Measurements from ENCODE around the gene B3GNT8. TPM values are rescaled to one million over a fixed set of nuclear protein-coding genes. Genes with fewer than 3 reads are reported as not detected.
A peak's percentile ranks its signal among the peaks of the same experiment; 100 is the strongest.
"Not testable (repeated sequence)": the region's sequence is repeated elsewhere in the genome, so short reads cannot be mapped to it uniquely, and the experiment has no call there.

B3GNT8 gene
- total RNA-seq, result 8.1 TPM
- long read RNA-seq, partial matches to known transcripts, result 6 of 13 reads
- long read RNA-seq, other reads (novel, unspliced or antisense), result 5 of 13 reads

DNA sequence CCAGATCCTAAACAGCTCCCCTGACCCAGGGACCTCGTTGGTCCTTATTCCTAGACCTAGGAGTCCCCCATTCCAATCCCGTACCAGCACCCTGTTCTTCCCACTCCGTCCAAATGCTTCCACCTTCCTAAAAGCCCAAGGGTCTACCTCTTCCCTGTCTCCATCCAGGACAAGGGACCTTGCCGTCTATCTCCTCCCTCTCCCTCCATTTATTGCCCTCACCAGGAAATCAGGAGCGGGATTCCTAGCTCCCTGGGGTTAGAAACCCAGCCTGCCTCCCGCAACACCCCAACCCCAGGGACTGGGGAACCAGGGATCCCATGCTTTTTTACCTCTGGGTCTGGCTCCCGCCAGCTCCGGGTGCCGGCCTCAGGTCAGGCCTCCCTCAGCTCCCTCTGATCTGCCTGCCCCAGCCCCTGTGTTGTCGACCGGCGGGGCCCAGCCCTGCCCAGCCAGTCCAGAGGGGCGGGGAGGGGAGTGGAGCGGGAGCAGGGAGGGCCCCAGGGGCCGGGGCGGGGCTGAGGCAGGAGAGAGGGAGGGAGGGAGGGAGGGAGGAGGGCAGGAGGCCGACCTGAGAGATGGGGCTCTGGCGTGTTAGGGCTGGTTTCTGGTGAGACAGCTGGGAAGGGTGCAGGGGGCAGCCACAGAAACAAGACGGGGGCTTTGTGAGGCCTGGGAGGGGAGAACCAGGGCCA is at the start of gene B3GNT8:
Gene B3GNT8 (minus strand): TSS at position 423 of the 695 bp plus-strand sequence. CDS start 596 bp downstream, outside the sequence.
- DNase-seq (ENCODE audit: low spot score), result peak; percentile 94

- no peak for DNase-seq (ENCODE audit: low spot score)
Measured at GRCh38 chr19:41476583-41476982, 49.4 kb upstream of the B3GNT8 start.

- DNase-seq (ENCODE audit: low spot score), result not testable (repeated sequence)
Measured at GRCh38 chr19:41463257-41464256, 36.4 kb upstream of the B3GNT8 start.

DNA sequence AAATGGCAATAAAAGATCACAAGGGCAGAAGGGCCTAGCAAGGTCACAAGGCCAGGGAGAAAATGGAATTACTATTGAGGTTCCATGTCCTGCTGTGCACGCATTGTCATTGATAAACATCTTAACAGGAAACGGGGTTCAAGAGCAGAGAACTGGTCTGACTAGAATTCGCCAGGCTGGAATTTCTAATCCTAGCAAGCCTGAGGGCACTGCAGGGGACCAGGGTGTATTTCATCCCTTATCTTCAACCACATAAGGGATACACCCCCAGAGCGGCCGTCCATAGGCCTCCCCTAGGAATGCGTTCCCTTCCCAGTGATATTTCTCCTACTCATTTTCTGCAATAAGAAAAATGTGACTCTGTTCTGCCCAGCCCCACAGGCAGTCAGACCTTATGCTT is 35.3 kb upstream of the B3GNT8 start:
- no peak for DNase-seq (ENCODE audit: low spot score)

DNA sequence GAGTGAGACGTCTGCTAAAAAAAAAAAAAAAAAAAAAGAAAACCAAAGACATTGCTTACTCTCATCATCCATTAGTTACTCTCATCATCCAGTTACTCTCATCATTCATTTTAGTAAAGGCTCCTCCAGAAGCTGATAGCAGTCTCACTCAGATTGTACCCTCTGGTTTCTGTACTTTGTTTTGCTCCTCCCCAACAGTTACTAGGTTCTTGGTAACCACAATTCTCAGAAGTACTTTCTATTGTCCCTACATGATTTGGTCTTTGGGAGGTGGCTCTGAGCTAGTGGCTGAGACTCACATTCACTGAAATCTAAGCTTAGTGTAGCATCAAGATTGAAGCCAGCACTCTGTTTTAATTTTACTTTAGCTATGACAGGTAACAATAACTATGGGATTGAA is 30.1 kb upstream of the B3GNT8 start:
- DNase-seq (ENCODE audit: low spot score), result no peak

DNA sequence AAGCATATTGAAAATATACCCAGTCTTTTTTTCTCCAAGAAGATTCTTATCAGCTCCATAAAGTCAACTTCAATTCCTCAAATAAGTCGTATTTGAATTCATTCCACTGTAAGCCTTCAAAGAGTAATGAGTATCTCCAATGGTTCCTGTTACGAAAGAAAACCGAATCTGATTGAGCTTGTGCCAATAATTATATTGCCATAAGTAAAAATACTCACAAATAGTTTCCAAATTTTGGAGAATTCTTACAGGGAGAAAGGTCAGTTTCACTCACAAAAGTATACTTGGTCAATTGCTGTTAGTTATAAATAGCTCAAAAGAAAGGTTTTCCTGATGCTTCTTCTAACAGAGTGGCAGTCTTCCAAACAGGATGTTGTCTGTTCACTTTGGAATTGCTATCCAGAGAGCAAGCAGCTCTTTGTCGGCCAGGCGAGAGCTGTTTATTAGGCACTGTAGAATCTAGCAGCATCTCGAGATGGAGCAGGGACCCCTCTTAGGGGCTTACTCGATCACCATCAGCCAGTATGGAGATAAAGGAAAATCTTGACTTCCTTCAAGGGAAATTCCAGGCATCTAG is 29.3 kb upstream of the B3GNT8 start:
- DNase-seq (ENCODE audit: low spot score), result no peak

GRCh38 chr19:41455936-41456335 is 28.8 kb upstream of the B3GNT8 start:
- DNase-seq (ENCODE audit: low spot score), result no peak

GRCh38 chr19:41452584-41453275 is 25.6 kb upstream of the B3GNT8 start:
- no peak for DNase-seq (ENCODE audit: low spot score)

- DNase-seq (ENCODE audit: low spot score), result no peak
Measured at GRCh38 chr19:41449865-41450178, 22.6 kb upstream of the B3GNT8 start.

DNA sequence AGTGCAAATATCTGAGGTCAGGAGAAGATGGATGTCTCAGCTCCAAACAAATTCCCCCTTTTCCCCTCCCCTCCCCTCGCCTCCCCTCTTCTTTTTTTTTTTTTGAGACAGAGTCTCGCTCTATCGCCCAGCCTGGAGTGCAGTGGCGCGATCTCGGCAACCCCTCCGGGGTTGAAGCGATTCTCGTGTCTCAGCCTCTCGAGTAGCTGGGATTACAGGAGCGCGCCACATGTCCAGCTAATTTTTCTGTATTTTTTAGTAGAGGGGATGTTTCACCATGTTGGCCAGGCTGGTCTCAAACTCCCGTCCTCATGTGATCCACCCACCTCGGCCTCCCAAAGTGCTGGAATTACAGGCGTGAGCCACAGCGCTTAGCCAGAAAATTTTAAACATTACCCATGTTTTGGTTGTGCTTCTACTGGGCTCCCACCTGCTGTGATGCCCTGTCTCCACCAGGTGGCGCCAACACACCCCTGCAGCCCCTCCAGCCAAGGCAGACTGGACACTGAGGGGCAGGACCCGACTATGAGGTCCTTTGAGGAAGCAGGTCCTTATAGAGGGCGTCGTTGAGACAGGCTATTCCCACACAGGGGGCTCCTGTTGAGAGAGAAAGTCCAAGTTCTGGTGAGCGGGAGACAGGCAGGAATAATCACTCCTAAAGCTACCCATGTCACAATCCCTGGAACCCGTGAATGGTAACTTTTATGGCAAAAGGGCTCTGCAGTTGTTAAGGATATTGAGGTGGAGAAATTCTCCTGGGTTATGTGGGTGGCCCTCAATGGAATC is 22.1 kb upstream of the B3GNT8 start:
- no peak for DNase-seq (ENCODE audit: low spot score)

DNA sequence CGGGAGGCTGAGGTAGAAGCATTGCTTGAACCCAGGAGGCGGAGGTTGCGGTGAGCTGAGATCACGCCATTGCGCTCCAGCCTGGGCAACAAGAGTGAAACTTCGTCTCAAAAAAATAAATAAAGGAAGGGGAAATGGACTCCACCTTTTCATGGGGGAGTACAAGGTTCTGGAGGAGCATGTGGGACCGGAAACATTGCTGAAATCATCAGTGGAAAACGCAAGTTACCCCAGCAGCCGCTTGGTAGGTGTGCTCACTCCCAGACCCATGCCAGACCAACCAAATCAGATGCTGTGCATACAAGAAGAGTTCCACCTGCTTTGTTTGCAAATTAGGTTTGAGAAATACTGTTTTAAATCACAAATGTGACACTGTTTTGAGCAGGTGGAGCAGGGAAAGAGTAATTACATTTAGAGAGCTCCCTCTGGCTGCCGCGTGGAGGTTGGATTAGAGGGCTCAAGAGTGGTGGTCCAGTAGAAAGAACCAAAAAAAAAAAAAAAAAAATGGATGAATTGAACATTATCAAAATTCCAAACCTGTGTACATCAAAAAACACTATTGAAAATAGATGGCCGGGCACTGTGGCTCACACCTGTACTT is 20.7 kb upstream of the B3GNT8 start:
- no peak for DNase-seq (ENCODE audit: low spot score)

DNA sequence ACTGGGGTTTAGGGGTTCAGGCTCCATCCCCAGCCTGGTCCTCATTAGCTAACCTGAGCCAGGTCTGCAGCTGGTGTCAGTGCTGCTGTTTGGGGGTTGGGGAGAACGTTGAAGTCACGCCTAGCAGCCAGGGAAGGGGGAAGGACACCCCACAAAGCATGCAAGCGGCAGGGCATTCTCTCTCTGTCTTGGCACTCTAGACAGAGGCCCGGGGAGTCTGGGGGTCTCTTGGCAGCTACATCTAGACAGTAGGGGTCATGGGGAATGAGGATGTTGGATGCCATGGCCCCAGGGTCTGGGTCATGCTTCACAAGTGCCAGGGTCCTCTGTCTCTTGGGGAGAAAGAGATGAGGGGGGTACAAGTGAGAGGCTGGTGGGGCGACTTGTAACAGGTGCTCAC is 18.4 kb upstream of the B3GNT8 start:
- DNase-seq (ENCODE audit: low spot score), result peak; percentile 72

DNA sequence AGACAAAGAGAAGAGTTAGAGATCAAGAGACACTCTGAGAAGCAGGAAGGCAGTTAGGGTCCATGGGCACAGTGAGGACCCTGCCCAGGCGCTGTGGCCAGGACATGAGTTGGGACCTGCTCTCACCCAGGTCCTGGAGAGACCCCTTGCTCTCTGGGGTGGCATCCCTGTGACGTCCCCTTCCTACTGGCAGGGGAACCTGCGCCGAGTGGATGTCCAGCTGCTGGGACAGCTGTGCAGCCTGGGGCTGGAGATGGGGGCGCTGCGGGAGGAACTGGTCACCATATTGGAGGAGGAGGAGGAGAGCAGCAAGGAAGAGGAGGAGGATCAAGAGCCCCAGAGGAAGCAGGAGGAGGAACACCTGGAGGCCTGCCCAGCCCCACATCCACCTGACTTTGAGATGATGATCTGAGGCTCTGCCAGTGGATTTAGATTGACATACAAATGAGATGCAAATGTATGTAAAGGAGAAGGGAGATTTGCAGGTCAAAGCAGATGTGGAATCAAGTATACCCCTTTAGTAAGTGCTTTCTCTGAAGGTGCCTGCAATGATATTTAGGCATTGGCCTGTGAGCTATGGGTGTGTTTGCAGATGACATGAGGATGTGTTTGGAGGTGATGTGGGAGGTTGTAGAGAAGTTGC is 16.8 kb upstream of the B3GNT8 start:
- peak; percentile 73 for DNase-seq (ENCODE audit: low spot score)

DNA sequence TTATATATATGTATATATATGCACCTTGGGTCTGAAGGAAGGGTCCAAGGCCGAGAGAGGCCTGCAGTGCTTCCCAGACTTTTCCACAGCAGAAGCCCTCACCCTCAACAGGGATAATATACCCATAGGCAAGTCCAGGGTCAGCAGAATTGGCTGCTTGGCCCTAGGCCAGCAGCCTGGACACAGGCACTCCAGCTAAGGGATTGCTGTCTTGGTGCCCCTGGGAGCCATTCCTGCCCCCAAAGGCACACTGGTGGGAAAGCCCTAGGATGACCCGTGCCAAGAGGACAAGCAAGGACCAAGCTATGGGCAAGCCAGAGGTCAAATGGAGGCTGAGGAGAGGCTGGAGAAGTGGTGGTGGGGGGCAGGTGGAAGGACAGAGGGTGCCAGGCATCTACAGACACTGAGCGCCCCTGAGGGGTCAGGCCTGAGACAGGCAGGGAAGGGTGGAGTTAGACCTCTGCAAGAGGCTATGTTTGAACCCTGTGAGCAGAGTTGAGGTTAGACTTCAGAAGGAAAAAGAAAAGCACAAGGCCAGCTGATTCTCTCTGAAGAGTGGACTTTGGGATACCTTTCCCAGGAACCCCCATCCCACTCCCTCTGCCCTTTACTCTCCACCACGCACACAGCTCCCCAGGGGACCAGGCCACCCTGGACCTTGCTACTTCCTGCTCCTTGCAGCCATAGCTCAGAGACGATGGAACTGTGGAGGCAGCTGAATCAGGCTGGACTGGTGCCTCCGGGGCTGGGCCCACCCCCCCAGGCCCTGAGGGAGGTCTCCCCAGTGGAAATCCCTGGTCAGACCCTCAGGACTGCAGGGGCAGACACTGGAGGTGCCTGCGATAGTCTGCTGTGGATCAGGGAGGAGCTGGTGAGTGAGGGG is 15.5 kb upstream of the B3GNT8 start, which contains the start of gene ERICH4:
Gene ERICH4 (plus strand): TSS at position 684 of the 883 bp plus-strand sequence. CDS start 14 bp downstream, at position 698.
- peak; percentile 71 for DNase-seq (ENCODE audit: low spot score)

DNA sequence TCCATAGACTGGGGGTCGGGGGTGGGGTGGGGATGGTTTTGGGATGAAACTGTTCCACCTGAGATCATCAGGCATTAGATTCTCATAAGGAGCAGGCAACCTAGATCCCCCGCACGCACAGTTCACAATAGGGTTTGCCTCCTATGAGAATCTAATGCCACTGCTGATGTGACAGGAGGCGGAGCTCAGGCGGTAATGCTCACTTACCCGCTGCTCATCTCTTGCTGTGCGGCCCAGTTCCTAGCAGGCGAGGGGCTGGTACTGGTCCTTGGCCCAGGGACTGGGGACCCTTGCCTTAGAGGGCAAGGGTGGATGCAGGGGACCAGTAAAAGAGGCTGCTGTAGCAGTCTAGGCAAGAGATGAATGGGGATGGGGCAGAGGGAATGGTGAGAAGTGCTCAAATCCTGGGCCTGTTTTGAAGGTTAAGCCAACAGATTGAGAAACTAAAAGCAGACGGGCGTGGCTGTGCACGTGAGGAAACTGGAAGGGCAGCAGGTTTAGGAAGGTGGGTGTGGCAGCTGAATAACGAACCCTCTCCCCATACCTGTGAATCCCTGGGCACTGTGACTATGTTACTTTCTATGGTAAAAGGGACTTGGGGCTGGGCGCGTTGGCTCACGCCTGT is 14.3 kb upstream of the B3GNT8 start:
- peak; percentile 30 for DNase-seq (ENCODE audit: low spot score)

DNA sequence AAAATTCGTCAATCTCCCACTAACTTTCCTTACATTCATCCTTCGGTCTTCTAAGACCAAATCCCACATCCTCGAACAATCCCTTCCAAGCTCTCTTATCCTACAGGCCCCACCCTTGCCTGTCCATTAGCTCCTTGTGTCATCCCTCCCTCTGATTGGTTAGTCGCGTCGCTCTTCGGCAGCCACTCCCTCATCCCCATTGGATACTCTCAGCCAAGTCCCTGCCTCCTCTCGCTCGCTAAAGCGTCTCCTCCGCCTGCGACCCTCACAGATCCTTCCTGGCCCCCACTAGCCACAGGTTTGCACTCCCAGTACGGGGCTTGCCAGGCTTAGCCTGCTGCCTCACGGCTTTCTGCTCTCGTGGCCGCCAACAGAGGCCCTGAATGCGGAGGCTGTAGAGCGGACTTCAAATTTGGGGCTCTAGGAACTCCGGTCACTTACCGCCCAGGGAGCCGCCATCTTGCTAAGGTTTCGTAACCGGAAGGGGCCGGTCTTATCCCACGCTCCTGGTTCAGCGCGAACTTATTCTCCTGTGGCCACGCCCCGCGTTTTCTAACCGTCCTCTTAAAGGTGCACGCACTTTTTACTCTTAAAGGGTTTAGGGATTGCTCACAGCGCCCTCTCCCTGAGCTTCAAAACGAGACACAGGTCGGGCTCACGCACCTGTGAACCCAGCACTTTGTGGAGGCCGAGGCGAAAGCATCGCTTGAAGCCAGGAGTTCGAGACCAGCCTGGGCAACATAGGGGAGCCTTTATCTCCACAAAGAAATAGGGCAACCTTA is 12.5 kb upstream of the B3GNT8 start, which contains the start of gene DMAC2:
Gene DMAC2 (minus strand): TSS at position 472 of the 782 bp plus-strand sequence. CDS start 13 bp downstream, at position 459.
- peak; percentile 95 for DNase-seq (ENCODE audit: low spot score)

Measured in mesenteric fat pad (tissue), 1 donor.